Stimulated activated naive CD4-positive, alpha-beta T cell treated with Interleukin-2 at 50 U/mL for 16 hours (primary cell): ENCODE data around the gene CENPT.
A peak's percentile ranks its signal among the peaks of the same experiment; 100 is the strongest.

Source experiments
- DNase-seq: peaks from one replicate; lab custom pipeline; 2025; lab: John Stamatoyannopoulos, UW

The CENPT gene

DNA sequence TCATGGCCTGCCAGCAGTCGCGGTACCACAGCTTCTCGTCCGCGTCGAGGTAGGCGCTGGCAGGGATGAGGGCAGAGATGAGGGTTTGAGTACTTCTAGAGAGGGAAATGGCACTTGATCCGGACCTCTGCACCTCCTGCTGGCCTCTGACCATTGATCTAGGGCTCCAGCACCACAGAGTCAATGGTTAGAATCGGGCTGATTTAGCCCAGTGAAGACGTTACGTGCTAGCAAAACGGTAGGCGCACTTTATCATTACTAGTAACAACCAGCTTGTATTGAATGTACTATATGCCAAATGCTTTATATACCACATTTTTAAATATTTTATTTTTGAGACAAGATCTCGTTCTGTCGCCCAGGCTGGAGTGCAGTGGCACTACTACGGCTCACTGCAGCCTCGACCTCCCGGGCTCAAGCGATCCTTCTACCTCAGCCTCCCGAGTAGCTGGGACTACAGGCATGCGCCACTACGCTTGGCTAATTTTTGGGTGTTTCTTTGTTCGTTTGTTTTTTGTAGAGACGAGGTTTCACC, 40.3 kb downstream of the CENPT start:
- DNase-seq, result no peak

DNA sequence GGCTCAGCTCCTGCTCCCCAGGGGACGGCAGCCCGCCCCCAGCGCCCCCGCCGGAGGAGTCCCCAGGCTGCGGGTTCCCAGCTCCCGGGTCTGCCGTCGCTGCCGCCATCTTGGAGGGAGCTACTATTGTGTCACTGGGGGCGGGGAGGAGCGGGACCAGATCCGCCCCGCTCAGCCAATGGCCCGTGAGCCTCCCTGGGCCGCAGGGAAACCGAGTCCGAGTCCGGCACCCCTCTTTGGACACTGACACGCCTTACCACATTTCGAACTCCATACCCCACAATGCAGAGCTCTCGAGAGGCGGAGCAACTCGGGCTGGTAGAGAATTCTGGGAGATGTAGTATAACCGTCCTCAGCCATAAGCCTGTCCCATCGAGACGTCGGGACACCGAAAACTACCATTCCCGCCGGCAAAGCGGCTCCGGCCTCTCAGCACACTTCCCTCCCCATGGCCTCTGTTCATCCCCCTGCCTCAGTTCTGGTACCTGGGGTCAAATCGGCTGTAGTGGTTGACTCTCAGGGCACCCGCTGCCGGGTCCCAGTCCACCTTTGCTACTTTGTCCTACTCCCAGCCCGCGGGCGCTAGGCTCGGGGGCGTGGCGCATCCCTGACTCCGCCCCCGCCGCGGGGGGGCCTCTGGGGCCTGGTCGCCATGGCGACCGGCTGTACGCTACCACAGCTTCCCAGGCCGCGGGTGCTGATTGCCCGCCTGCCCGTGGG, 40.9 kb downstream of the CENPT start, which contains the start of the genes RANBP10 and TSNAXIP1:
Gene RANBP10 (minus strand): TSS at position 133 of the 720 bp plus-strand sequence. CDS start 24 bp downstream, at position 109.
Gene TSNAXIP1 (plus strand): TSS at position 462 of the 720 bp plus-strand sequence. CDS start 261 bp downstream, outside the sequence.
- DNase-seq, result peak; percentile 98

GRCh38 chr16:67805718-67806427, 41.6 kb downstream of the CENPT start:
- no peak for DNase-seq

- DNase-seq, result no peak
Measured at GRCh38 chr16:67804853-67805542, 42.5 kb downstream of the CENPT start.

GRCh38 chr16:67803894-67804293, 43.6 kb downstream of the CENPT start:
- no peak for DNase-seq

GRCh38 chr16:67801883-67802282, 45.6 kb downstream of the CENPT start:
- peak; percentile 6 for DNase-seq

DNA sequence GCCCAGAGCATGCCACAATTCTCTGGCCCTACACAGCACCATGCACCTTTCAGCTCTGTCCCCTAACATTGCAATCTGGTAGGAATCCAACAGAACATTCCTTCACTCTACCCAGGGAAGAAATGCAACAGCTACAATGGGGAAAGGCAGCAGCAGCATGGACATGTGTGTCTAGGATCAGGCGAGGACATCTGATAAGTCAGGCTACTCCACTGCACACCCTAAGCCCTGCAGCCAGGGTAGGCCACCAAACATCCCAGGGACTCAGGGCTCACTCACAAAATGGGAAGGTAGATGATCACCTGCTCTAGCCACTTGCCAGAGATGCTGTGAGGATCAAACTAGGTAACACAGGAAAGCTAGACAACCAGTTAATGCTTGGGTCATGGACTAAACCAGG, 46.3 kb downstream of the CENPT start:
- DNase-seq, result no peak

GRCh38 chr16:67800338-67800926, 47.1 kb downstream of the CENPT start:
- no peak for DNase-seq

DNA sequence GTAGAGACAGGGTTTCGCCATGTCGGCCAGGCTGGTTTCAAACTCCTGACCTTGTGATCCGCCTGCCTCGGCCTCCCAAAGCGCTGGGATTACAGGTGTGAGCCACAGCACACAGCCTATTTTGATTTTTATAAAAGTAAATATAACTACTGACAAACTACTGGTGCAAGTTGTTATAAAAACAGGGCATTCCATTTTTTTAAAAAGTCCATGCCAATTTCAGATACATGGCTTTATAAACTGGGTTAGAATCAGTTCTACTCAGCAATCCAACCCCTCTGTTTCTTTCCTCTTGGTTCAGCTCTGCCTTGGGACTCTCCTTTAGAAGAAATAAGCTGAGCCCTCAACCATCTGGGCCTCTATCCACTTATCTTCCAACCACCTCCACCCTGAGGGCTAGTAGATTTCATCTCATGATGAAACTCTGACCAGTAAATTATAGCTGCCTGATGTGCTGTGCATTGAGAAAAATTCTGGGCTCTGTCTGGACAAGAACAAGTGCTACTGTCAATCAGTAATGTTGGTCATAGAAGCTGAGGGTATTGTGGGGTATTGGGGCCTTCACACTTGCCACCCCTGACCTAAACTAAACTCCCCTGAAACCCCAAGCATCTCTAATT, 51.3 kb downstream of the CENPT start:
- DNase-seq, result no peak

- DNase-seq, result no peak
Measured at GRCh38 chr16:67790071-67790470, 57.4 kb downstream of the CENPT start.

- no peak for DNase-seq
Measured at GRCh38 chr16:67786491-67786890, 61.0 kb downstream of the CENPT start.

GRCh38 chr16:67783353-67783725, 64.2 kb downstream of the CENPT start:
- no peak for DNase-seq

- DNase-seq, result no peak
Measured at GRCh38 chr16:67782567-67783352, 64.7 kb downstream of the CENPT start.

GRCh38 chr16:67781565-67781921, 66.0 kb downstream of the CENPT start:
- no peak for DNase-seq

DNA sequence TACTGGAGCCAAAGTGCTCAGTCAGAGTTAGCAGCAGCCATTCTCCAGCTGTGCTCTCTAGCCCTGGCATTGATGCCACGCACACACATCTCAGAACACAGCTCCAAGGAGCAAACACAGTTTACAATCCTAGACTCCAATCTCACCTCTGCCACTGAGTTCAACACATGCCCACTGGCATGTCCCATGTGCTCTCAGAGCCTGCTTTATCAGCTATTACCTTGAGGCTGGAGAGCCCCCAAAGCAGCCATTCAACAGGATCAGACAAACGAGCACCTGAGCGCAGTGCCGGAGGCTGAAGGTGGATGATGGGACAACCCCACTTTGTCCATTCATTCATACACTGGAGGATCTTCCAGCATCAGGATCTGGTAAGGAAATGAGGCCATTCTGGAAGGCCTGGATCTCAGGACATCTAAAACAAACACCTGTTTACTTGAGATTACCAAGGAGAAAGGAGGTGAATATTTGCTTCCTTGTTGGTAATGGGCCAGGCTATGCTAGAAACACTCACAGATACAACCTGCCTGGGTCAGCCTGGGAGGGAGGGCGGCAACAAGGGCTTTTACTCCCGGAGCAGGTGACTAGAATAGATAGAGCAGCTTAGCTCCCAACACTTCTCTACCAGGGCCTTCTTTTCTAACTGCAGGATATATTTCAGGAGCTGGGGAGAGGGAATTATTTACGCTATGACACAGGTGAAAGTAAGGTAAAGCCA, 66.5 kb downstream of the CENPT start:
- no peak for DNase-seq

DNA sequence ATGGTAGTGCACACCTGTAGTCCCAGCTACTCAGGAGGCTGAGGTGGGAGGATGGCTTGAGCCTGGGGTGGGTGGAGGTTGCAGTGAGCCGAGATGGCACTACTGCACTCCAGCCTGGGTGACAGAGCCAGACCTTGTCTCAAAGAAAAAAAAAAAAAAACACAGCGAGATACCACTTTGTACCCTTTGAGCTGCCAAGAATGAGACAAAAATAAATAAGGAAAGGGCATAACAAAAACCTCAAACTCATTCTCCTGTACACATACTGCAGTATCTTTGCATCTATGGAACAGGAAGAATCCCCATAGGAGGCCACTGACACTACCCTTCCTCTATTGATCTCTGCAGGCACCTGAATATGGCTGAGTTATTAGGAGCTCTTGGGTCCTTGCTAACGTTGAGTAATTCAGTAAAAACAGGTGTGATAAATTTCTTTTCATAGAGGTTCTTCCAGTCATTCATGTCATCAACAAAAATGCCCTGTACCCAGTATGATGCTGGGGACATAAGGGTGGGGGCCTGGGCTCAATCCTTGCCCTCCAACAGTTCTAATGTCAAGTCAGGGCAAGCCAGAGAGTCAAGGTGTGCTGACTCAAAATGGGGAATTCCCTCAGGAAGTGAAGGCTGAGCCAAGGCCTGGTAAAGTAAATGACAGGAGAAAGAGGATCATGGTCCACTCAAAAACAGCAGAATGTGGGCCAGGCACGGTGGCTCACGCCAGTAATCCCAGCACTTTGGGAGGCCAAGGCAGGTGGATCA, 68.1 kb downstream of the CENPT start:
- DNase-seq, result no peak
